Ecto neural progenitor cell (in vitro differentiated cells): ENCODE measurements around the gene PTPRK.

Experiments
- DNase-seq: peaks from one replicate; pipeline ENCODE4 v3.0.0-alpha.2; 2018; ENCODE audit warnings: low spot score

Gene PTPRK

DNA sequence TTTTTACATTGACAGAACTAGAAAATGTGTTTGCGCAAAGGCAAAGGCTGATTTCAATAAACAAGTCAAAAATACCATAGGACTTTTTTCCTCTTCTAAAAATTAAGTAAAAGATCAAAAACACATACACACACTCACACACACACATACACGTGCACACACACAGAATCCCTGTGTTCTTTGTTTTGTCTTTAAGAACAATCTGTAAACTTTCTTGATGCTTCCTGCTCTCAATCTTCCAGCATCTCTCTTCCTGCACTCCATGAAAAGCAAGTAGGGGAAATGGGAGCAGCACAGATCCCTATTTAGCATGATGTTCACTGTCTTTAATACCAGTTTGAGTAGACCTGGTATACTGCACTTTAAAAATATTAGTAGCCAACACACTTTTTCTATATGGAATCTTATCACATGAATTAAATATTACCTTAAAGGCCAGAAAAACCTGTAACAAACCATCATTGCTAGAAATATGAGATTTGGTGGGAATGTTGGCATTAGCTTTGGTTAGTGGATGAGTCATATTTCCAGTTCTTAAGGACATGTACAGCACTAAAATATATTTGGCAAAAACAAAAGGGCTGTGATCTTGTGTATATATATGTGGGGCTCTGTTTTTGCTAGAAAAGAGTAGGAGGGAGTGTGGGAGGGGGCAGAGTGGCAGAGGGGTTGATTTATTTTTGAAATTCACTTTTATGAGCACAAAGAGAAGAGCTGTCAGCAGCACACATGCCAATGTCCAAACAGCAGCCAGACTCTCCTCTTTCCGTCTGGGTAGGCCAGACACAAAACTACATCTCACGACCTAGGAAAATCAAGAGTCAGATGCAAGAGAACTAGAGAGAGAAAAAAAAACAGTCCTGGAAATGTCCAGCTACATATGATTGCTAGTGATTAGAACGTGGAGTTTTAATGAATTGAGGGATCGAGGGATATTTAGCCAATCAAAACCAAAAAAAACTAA is 4.6 kb downstream of the PTPRK start:
- DNase-seq = no peak

DNA sequence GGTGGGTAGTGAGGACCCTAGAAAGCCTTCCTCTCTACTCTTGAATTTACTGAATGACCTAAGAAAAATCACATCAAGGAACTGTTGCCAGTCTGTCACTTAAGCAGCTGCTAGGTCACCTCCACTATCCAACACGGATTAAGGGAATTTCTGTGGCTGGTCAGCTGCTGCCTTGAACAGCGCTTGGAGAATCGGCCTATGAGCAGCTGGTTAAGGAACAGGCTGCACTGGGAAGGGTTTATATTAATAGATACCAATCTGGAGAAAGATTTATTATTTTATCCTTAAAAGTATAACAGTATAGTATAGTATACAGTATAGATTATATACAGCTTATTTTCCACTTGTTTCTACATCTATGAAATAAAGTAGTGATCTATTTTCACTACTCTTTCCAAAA is 6.5 kb downstream of the PTPRK start:
- no peak for DNase-seq

DNA sequence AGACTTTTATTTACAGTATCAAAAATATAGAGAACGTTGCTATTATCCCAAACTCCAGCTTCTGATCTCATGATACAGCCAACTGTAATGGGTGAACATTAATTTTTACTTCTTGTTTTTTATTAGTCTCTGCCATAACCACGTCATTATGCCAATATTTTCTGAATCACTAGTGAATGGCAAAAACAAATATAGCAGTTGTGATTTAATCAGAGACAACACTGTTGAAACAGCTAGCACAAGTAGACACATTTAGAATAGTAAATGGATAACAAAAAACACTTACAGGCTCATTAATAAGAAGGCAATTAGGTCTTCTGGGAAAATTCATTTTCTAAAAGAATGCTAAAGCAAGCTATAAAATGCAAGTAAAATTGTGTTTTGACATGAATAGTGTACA is 8.1 kb downstream of the PTPRK start:
- no peak for DNase-seq

DNA sequence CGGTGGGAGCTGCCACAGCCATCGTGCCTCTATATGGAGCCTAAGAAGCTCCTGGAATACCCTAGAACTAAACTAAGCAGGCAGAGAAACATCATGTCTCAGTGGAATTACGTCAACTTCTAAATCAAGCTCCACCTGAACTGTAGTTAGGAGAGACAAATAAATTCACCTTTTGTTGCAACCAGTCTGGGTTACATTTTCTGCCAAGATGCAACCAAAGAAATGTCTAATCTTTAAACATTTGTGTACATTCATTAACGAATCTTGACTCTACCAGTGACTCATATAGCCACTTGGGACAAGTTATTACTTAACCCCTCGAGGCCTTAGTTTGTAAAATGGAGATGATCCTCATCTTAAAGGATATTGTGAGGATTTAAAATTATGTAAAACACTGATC is 8.9 kb downstream of the PTPRK start:
- DNase-seq = no peak

DNA sequence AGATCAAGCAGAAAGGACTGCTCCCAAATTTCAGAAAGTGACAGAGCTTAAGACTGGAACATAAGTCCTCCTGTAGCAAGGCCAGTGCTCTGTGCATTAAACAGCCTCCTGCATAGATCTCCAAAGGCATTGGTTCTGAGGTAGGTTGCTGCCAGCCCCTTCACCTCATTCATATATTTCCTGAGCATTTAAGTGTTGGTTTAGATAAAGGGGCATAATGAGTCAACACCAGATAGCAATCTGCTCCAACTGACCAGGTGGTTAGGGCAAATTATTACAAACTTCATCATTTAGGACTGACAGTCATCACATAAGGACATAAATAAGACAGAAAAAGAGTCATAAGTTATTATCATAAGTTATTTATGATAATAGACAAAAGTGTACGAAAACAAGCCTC is 10.7 kb downstream of the PTPRK start:
- no peak for DNase-seq

DNA sequence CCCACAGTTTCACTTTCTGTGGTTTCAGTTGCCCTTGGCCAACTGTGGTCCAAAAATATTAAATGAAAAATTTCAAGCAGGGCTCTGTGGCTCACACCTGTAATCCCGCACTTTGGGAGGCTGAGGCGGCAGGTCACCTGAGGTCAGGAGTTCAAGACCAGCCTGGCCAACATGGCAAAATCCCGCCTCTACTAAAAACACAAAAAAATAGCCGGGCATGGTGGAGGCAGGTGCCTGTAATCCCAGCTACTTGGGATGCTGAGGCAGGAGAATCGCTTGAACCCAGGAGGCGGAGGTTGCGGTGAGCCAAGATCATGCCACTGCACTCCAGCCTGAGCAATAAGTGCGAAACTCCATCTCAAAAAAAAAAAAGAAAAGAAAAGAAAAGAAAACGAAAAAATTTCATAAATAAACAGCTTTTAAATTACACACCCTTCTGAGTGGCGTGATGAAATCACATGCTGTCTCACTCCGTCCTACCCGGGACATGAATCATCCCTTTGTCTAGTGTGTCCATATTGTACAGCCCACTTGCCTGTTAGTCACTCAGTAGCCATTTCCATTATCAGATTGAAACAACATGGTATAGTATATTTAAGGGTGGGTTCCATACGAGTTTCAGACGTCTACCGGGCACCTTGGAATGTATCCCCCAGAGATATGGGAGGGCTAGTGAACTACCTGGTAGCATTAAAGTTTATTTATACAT is 11.7 kb downstream of the PTPRK start:
- DNase-seq = no peak

DNA sequence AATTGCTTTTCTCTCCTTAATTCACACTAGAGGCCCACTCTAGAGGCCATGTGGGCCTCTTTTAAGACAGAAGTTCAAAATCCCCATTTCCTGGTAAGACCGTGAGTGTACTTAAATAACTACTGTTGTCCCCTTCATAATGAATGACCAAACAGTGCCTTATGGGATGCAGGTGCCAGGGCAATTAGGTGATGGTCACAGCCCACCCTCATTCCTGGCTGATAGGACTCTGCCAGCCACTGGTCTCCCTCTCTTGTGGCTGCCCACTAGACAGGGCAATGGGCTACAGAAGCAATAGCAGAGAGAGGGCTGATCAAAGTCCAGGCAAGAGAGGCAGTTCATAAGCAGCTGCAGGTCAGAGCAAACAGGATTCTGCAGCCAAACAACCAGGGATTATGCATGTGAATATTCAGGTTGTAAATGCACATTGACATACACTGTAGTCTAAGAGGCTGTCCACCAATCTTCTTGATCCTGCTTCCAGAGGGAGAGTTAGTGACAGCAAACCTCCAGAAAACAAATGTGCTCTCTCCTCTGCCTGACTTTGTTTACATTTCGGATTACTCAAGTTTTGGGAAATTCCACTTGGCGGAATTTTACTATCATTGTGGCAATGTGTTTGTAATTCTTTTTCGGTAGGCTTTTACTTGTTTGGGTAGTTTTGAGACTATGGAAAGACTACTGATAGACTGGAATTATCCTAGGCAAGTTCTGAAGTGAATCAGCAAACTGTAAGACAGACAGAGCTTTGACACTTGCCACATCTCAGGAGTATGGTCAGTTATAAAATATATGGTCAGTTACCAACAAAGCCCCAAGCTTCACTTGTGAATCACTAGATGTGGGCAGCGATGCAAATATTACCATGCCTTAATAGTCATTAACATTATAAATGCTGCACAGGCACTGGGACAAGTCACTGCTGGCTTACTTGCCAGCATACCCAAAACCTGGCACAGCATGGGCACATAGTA is 12.8 kb downstream of the PTPRK start:
- no peak for DNase-seq

DNA sequence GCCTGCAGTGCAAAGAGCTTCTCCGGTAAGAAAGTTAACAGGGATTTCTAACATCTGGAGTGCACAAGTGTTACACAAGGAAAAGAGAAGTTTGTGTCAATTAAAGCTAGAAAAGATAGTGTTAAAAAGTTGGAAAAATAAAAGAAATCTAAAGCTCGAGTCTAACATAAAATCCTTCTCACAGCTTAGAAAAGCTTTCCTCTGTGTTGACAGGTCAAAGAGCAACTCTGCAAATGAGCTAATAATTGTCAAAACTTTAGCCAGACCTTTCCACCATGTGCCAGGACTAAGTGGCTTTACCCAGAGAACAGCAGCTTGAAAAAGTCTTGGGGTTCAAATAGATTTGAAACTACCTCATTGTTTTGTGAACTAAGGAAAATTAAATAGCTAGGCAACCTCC is 14.8 kb downstream of the PTPRK start:
- DNase-seq = no peak

DNA sequence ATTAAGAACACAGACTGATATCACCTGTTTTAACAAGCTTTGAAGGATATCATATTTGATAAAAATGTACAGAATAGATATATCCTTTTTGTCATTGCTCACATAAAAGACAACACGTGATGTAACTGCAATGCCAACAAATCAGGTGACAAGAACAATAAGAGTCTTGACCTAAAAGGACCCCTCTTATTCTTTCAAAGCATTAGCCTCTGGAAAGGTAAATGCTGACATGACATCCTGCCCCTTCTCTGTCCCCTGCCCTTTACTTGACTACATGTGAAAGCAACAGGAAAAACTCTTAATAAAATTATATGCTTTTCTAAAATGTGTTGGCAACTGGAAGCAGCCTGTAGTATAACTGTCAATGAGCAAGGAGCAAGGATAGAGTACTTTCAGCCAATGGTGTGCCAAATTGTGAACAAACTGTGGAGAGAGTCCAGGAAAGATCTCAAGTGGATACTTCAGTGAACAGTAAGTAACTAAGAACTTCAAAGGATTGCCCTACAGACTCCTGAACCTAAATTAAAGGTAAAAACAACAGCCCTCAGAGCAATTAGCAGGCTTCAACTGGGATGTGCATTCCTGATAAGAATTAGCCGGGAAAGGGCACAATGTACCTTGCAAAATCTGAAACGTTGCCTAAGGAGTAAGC is 16.3 kb downstream of the PTPRK start:
- DNase-seq = no peak

DNA sequence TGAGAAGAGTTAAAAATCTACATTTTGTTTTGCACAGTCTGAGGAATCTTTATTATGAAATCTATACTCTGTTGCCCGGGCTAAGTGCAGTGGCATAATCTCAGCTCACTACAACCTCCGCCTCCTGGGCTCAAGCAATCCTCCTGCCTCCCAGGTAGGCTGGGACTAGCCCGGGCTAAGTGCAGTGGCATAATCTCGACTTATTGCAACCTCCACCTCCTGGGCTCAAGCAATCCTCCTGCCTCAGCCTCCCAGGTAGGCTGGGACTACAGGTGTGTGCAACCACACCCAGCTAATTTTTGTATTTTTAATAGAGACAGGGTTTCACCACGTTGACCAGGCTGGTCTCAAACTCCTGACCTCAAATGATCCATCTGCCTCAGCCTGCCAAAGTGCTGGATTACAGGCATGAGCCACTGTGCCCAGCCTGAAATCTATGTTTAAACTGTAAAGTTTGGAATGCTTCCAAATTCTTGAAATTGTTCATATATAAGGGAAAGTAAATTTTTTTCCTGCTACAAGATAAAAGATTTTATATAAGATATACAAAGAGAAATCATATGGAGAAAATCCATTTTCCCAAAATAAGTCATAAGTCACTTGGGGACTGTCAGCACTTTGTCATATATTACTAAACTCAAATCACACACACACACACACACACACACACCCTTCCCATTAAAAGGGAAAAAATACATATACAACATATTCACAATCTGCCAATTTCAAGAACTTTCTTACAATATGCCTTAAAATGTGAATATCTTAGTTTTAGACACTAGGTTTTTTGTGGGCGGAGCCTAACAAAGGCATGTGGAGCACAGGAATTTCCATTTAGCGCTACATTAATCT is 19.4 kb downstream of the PTPRK start:
- no peak for DNase-seq

DNA sequence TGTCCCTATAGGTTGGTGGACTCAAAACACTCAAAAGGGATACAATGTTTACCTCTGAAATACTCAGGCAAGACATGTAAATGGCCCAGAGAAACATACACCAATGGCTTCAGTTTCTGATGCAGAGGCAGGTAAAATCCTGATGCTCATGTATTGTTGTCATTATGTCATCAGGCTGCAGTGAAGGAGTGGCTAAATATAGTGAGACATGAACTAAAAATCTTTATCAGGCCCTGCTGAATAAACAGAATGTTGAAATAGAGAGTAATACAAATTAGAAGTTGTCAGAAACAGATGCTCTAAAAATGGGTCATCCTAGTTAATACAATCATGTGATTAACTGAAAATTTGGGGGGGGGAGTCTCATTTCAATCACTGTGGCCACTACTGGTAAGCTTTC is 20.4 kb downstream of the PTPRK start:
- no peak for DNase-seq

DNA sequence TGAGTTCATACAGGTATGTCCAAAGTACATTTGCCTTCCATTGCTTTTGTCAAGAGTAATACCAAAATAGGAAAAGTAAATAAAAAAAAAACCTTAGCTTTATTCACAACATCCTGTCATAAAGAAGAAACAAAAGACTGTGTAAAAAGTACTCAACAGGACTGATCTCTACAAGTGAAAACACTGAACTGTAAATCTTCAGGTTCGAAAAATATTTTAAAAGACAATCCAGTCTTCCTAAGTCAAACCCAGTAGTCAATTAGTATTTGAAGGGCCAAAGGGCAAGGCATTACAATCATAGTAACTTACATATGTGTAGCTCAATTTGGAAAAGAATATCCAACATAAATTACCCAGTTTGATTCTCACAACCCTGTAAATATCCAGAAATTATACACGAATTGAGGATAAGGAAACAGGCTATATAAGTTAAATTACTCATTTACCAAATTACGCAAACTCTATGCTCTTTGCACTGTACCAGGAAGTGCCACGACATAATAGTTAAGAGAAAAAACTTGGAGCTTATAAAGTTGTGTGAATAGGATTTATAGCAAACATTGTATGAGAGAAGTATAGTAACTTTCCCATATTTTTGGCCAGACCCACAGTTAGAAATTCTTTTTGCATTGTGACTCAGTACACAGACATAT is 21.2 kb downstream of the PTPRK start:
- no peak for DNase-seq

DNA sequence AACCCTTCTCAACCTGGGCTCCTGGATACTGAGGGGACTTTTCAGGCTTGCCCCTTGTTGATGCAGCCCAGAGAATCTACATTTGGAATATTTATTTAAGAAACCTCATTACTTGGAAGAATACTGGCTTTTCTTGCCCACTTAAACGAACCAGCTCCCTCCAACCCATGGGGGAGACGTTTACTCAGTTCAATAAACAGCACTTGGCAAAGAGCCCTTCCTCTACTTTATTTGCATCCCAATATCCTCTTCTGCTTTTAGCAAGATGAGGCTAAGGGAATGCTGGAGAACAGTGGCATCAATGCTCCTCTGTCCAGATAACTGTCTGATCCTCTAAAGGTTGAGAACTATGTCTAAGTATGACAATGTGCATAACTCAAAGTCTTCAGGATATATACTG is 22.2 kb downstream of the PTPRK start:
- DNase-seq = no peak

DNA sequence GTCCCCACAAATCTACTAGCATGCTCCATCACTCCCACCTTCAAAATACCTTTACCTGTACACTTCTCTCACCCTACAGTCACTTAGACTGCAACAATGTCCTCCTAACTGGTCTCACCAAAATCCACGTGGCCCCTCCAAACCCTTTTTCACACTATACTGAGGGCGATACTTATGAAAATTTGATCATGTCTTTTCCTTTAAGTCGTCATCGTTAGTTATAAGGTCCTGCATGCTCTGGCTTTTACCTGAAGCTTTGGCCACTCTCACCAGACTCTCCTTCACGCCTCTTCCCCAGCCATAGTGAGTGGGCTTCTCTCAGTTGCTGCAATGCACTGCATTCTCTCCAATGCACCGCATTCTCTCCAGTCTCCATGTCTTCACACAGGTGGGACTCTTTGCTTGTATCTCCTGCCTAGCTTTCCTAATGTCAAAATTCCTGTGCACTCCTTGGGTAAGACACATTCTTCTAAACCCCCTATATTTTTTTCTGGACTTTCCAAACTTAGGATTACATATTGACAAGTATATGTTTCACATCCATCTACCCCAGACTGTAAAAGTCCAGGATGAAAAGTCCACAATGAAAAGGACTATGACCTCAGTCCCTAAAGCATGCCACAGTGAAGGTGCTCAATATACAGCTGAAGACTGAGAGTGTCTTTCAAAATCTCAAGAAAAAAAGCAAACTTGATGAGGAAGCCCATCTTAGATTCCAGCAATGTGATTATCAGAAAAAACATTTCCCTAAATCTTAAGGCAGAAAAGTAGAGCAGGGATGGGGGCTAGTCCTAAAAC is 24.7 kb downstream of the PTPRK start:
- no peak for DNase-seq

DNA sequence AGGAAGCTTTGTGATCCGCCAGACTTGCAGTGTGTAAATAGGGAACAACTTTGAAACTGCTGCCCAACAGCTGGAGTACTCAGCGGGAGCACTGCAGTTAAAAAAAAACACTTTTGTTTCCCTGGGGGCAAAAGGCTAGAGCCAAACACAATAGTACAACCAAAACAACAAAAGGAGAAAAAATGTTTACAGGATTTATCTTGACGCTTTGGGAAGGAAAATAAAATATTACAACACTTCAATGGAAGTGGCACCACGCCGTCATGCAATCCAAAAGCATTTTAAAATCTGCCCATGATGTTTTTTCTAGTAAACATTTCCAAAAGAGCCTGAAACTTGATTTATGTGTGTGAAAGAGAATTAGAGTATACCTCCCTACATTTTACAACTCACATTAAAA is 26.0 kb downstream of the PTPRK start:
- no peak for DNase-seq

DNA sequence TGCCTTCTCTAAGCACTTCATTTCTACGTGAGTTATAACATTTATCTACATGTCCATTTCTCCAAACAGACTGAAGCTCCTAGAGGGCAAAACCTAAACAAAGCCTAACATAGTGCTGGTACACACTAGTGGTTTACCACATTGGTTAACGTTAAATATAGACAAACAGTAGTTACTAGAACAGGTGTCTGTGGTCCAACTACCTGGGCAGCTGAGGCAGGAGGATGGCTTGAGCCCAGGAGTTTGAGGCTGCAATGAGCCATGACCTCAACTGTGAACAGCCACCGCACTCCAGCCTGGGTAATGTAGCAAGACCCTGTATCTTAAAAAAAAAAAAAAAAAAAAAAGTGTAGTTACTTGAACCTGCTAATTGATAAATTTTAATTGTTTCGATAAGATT is 26.5 kb downstream of the PTPRK start:
- no peak for DNase-seq

DNA sequence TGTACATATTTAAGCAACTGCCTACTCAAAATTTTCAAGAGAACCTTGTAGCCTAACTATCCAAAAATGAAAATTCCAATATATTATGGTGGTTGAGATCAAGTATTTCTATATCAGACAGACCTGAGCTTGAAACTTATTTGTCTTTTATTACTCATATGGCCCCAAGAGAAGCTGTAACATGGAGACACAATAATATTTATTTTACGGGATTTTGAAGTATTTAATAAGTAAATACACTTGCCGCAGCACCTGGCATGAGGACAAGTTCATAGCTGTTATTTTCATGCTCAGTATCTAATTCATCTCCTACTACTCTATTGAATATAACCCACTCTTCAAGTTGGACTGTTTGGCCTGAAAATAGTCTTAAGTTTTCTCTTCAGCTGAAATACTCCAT is 28.0 kb downstream of the PTPRK start:
- no peak for DNase-seq

DNA sequence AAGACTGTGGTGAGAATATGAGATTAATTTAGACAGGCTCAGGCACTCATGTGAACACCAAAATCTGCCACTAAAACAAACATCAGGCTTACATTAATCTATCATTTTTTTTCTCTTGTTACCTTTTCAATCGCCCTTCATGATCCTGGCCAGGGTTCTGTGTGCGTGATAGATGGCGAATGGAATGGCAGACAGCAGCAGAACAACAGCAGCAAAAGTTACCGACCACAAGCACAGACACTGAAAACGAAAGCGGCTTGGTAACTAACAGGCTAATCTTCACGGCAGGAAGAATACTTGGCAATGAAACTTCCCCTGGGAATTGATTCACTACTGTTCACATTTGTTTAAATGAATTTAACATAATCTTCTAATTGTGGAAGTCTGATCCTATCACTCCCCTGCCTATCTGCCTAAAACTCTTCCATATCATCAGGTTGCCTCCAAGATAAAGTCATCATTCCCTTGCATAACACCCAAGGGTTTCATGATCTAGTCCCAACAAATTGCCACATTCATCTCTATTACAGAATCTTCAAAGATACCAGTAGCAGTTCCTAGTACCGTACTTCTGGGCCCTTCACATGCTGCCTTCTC is 28.7 kb downstream of the PTPRK start:
- no peak for DNase-seq

DNA sequence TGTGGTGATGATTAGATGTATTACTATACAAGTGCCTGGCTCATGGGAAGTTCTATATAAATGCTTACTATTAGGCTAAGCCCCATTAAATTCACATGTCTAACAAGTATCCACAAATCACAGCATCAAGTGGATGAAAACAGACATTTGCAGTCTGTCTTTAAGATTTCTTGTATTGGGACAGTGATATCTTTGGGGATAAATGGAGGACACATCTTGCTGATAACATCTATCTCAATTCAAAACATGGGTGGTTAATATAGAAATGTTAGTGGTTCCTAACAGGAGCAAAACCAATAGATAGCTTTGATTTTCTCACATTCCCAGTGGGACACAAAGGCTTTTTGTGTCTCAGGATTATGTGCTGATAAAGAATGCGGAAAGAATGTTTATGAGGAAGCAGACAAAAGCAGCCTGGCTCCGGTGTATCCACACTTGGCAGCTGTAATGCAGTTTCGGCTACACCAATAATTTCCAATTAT is 29.3 kb downstream of the PTPRK start:
- DNase-seq = no peak
